GM12878 (cell line): ENCODE measurements around the gene PRM2. TPM values are rescaled to one million over a fixed set of nuclear protein-coding genes. Genes with fewer than 3 reads are reported as not detected.

Experiments
- ATAC-seq: fragments of 200-7000 bp; cut with Tn5 transposase; 3 replicates; pipeline ENCODE4 v1.9.1; 2020; ENCODE audit warnings: mild to moderate bottlenecking, moderate library complexity
- BruUV-seq: library from RNA; stranded (reverse); fragments of 400-500 nt; replicated peaks from 2 replicates; lab custom pipeline; 2021; lab: Mats Ljungman, UMichigan
- CTCF ChIA-PET: fragments of 300-600 bp; sonication (Branson Sonifier 250); formaldehyde crosslinking; extraction: SDS; loops from one replicate; lab custom pipeline; 2021; ENCODE audit warnings: inconsistent platforms; lab: Yijun Ruan, JAX
- POLR2A ChIA-PET: fragments of 350-600 bp; formaldehyde crosslinking; extraction: SDS; loops from one replicate; lab custom pipeline; 2021; ENCODE audit warnings: inconsistent platforms; lab: Charles Lee
- RAD21 ChIA-PET: fragments of 300-600 bp; sonication (Branson Sonifier 250); formaldehyde crosslinking; loops from one replicate; lab custom pipeline; 2023; ENCODE audit warnings: antibody characterized with exemption; ENCODE audit not compliant: unreplicated experiment; lab: Charles Lee
- SMC1A ChIA-PET: fragments of 300-600 bp; sonication (Branson Sonifier 250); formaldehyde crosslinking; loops from one replicate; lab custom pipeline; 2023; ENCODE audit not compliant: unreplicated experiment, uncharacterized antibody; lab: Charles Lee
- DNase-seq: peaks from one replicate; pipeline ENCODE4 v3.0.0-alpha.2; 2011; ENCODE audit warnings: low read depth, low spot score
- FAIRE-seq: peaks from 3 replicates; lab custom pipeline; 2011; peaks lifted over from hg19 to GRCh38; lab: Jason Lieb, UNC
- H2AFZ ChIP-seq: 2 replicates; pipeline ENCODE4 v1.6.0; 2011; ENCODE audit warnings: low read depth, low read length, control low read depth; ENCODE audit not compliant: control insufficient read depth
- H3K27ac ChIP-seq: 2 replicates; pipeline ENCODE4 v1.5.1; 2011; ENCODE audit warnings: control low read depth; ENCODE audit not compliant: control insufficient read depth, insufficient read depth
- H3K27me3 ChIP-seq, 2 experiments: replicated peaks in 1 of 2; 2 replicates each; pipeline versions ENCODE4 v1.6.0 to v1.6.1; 2011; ENCODE audit warnings: low read length in 1 of 2; ENCODE audit not compliant: control insufficient read depth in 2 of 2, insufficient read depth in 2 of 2
- H3K36me3 ChIP-seq, 2 experiments: 2 replicates each; pipeline ENCODE4 v1.5.1; 2011; ENCODE audit warnings: low read length in 1 of 2; ENCODE audit not compliant: control insufficient read depth in 2 of 2, insufficient read depth in 2 of 2
- H3K4me1 ChIP-seq: 2 replicates; pipeline ENCODE4 v1.6.1; 2011; ENCODE audit warnings: mild to moderate bottlenecking, low read length, moderate library complexity, mixed read lengths; ENCODE audit not compliant: control insufficient read depth, insufficient read depth
- H3K4me2 ChIP-seq: 2 replicates; pipeline ENCODE4 v1.6.0; 2011; ENCODE audit warnings: control low read depth; ENCODE audit not compliant: control insufficient read depth, insufficient read depth
- H3K4me3 ChIP-seq: fragments of 200-600 bp; sonication (generic); 2 replicates; pipeline ENCODE4 v1.5.1; 2016
- H3K79me2 ChIP-seq: 2 replicates; pipeline ENCODE4 v1.6.0; 2011; ENCODE audit warnings: low read length; ENCODE audit not compliant: control insufficient read depth, insufficient read depth
- H3K9ac ChIP-seq: 2 replicates; pipeline ENCODE4 v1.8.0; 2011; ENCODE audit warnings: low read length, control low read depth, mixed read lengths; ENCODE audit not compliant: control insufficient read depth, insufficient read depth
- H3K9me3 ChIP-seq: replicated peaks from 3 replicates; pipeline ENCODE4 v1.5.1; 2011; ENCODE audit warnings: mild to moderate bottlenecking, low read length; ENCODE audit not compliant: control insufficient read depth, insufficient read depth
- H4K20me1 ChIP-seq: 2 replicates; pipeline ENCODE4 v1.6.0; 2011; ENCODE audit not compliant: control insufficient read depth, insufficient read depth
- BCL11A ChIP-seq: IDR thresholded peaks from 2 replicates; pipeline ENCODE4 v1.6.1; 2011; ENCODE audit warnings: low read depth, low read length
- BCLAF1 ChIP-seq: fragments of 450-650 bp; IDR thresholded peaks from 2 replicates; pipeline ENCODE4 v1.6.1; 2017; ENCODE audit warnings: antibody characterized with exemption, mild to moderate bottlenecking, moderate library complexity
- CEBPZ ChIP-seq: fragments of 150-350 bp; IDR thresholded peaks from 2 replicates; pipeline ENCODE4 v1.6.1; 2016; ENCODE audit warnings: low read depth, low read length
- LARP7 ChIP-seq: fragments of 450-650 bp; IDR thresholded peaks from 2 replicates; pipeline ENCODE4 v1.6.1; 2017; ENCODE audit warnings: mild to moderate bottlenecking
- NBN ChIP-seq: fragments of 450-650 bp; IDR thresholded peaks from 2 replicates; pipeline ENCODE4 v1.6.1; 2016
- SMC3 ChIP-seq: IDR thresholded peaks from 2 replicates; pipeline ENCODE4 v1.6.1; 2011; ENCODE audit warnings: low read length, improper control_type of control experiment, borderline replicate concordance
- WGBS: methylation state at CpG from one replicate; pipeline ENCODE4 v1.1.6; 2016; ENCODE audit warnings: low lambda C conversion rate; ENCODE audit not compliant: insufficient replicate concordance, insufficient coverage; ENCODE audit errors: missing lambda C conversion rate; 5-methylcytosine and 5-hydroxymethylcytosine counted together
- in situ Hi-C: fragments of 300-500 bp; cut with MboI; formaldehyde crosslinking; loops from 9 replicates; pipeline ENCODE4 v1.14.3; 2018; ENCODE audit warnings: mixed read lengths
- intact Hi-C: fragments of 100-400 bp; cut with micrococcal nuclease; formaldehyde crosslinking; loops from one replicate; pipeline ENCODE4 v1.14.2; 2022; ENCODE audit not compliant: unreplicated experiment
- polyA plus RNA-seq, 11 experiments: library from polyadenylated mRNA; depleted of rRNA in 4 of 11; unstranded in 6 of 11; stranded (reverse) in 5 of 11; fragments of >200 nt; fragmentation: Nextera tagmentation in 4 of 11; fragmentation: Illumina TruSeq in 1 of 11; extraction: Ambion mirVana in 4 of 11; extraction: Trizol in 1 of 11; gene quantifications; 1 replicate in 1 of 11; 2 replicates in 10 of 11; pipeline versions ENCODE4 v1.2.1 to v1.2.3, GENCODE V29; 2011 to 2016; ENCODE audit warnings: inconsistent platforms in 2 of 11, missing spikeins in 2 of 11, low read depth in 1 of 11
- total RNA-seq, 4 experiments: library from RNA; depleted of rRNA in 3 of 4; stranded (reverse); fragments of >200 nt in 3 of 4; fragmentation: Illumina TruSeq in 1 of 4; extraction: Trizol in 1 of 4; gene quantifications; 2 replicates each; pipeline versions ENCODE4 v1.2.1 to v1.2.3, GENCODE V29; 2013 to 2021

Gene PRM2
- total and polyA plus RNA-seq, 10 of the 15 experiments (the other 5 are each of a cell fraction or from before 2014, with no cell fraction given) = not detected

- no peak for TF ChIP-seq LARP7
- no peak for TF ChIP-seq BCL11A
- TF ChIP-seq BCLAF1 = no peak
- TF ChIP-seq NBN = no peak
- TF ChIP-seq SMC3 = no peak
These were observed 15.9 kb upstream of the PRM2 start (continued) for GRCh38 chr16:11292076-11292748.

GRCh38 chr16:11291091-11291703 is 14.9 kb upstream of the PRM2 start:
- no peak overlapping the region for H3K4me3 ChIP-seq
- H3K27me3 ChIP-seq = no peaks in the 10 kb centered on the region
- peaks cover 12% of the 10 kb centered on the region for H3K4me1 ChIP-seq
- H3K9ac ChIP-seq = no peak overlapping the region
- FAIRE-seq (no peak), ATAC-seq (no peak), DNase-seq (no peak)
- H3K4me2 ChIP-seq = no peak overlapping the region
- TF ChIP-seq CEBPZ = no peak
- no peaks in the 10 kb centered on the region for H3K9me3 ChIP-seq
- RAD21 ChIA-PET = interaction anchor here (0.8 to 1.6 kb wide), 2 partner anchors 33 to 35 kb away, joined by 3 to 4 read pairs; partner anchors contain the start of gene SOCS1
- in situ Hi-C loops (no loop called here), intact Hi-C loops (no loop called here)
- POLR2A ChIA-PET = no interaction called here
- SMC1A ChIA-PET = no interaction called here
- no TSS peak for BruUV-seq
- CTCF ChIA-PET = interaction anchor here (0.6 kb wide), 1 partner anchor 25 kb away, joined by 3 read pairs; no protein-coding TSS in a partner anchor
- H3K36me3 ChIP-seq = no peaks in the 10 kb centered on the region
- 79% methylated on average over 10 of the region's 10 CpGs for WGBS
- no peaks in the 10 kb centered on the region for H4K20me1 ChIP-seq
- H3K79me2 ChIP-seq = no peaks in the 10 kb centered on the region
- H2AFZ ChIP-seq = no peak overlapping the region
- no peak overlapping the region for H3K27ac ChIP-seq
